ENCODE results near the gene INPP5F.

DNA sequence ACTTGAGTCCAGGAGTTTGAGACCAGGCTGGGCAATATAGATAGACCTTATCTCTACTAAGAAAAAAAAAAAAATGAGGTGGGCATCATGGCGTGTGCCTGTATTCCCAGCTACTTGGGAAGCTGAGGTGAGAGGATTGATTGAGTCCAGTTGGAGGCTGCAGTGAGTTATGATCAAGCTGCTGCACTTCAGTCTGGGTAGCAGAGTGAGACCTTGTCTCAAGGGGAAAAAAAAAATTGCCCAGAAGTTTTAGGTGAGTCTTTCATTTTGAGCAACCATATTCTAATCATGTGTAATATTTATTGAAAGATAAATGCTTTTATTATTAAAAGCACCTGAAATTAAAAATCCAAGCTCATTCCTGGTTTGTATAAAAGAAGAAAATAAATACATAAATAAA, 13.1 kb downstream of the INPP5F start:
- TF ChIP-seq POLR2A (IDR thresholded peaks at IDR 0.05; ENCODE audit: low read length) (no peak), GATA1 (IDR thresholded peaks at IDR 0.05; ENCODE audit: low read depth, low read length) (no peak)
